Activated CD8-positive, alpha-beta memory T cell treated with anti-CD3 and anti-CD28 coated beads, Interleukin-2, amount 50 U/mL, for 24 hours (primary cell): Measurements from ENCODE around the gene SLC25A21.
"Not testable (repeated sequence)": the region's sequence is repeated elsewhere in the genome, so short reads cannot be mapped to it uniquely, and the experiment has no call there.

Experiments
- DNase-seq: peaks from one replicate; pipeline ENCODE4 v3.0.0-alpha.2; 2020; ENCODE audit errors: extremely low read depth

Gene SLC25A21

GRCh38 chr14:36986407-36986806, 186.0 kb downstream of the SLC25A21 start:
- DNase-seq, result no peak

GRCh38 chr14:36981832-36982529, 190.4 kb downstream of the SLC25A21 start:
- no peak for DNase-seq

DNA sequence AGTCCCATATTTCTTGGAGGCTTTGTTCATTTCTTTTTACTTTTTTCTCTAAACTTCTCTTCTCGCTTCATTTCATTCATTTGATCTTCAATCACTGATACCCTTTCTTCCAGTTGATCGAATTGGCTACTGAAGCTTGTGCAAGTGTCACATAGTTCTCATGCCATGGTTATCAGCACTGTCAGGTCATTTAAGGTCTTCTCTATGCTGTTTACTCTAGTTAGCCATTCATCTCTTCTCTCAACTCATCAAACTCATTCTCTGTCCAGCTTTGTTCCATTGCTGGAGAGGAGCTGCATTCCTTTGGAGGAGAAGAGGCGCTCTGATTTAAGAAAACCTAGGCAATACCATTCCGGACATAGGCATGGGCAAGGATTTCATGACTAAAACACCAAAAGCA, 192.0 kb downstream of the SLC25A21 start:
- not testable (repeated sequence) for DNase-seq

DNA sequence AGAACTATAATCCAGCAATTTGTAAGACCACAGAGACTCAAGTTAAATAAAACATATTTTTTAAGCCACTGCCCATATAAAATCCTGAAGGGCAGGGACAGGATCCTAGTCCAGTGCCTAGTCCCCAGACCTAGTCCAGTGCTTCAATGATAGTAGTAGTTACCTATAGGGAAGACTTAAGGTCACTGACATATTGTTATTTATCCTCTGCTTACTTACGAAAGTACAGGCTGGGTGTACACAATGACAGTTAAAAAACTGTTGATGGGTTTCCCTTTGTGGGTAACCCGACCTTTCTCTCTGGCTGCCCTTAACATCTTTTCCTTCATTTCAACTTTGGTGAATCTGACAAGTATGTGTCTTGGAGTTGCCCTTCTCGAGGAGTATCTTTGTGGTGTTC, 192.5 kb downstream of the SLC25A21 start:
- DNase-seq, result no peak

GRCh38 chr14:36976571-36977023, 195.8 kb downstream of the SLC25A21 start:
- DNase-seq, result no peak

DNA sequence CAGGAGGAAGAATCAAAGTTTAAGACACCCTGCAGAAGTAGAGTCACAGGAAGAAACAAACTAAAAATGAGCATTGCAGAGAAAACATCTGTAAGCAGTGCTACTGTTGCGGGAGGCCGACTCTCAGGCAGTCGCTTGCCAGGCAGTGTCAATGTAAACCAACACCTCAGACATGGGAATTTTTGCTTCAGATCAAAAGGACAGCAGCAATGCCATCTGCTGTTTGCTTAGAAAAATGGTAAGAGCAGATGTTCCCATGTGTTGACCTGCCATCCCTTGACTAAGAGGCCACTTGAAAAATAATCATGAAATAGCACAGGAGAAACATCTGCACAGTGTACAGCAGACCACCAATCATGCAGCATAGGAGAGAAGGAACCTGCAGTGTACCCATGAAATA, 196.6 kb downstream of the SLC25A21 start:
- DNase-seq, result no peak

DNA sequence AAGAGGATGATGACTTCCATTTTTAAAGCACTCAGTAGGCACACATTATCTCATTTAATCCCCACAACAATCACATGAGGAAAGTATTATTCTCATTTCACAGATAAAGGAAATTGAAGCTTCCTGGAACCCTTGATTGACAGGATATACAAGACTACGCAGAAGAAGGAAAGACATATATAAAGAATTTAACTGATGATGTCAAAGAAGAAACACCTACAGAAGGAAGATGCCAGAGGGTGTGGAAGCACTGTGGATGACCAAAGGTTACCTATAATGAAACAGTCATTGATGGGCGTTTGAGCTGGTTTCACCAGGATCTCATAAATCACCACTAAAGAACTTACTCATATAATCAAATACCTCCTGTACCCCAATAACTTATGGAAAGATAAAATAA, 197.4 kb downstream of the SLC25A21 start:
- no peak for DNase-seq

DNA sequence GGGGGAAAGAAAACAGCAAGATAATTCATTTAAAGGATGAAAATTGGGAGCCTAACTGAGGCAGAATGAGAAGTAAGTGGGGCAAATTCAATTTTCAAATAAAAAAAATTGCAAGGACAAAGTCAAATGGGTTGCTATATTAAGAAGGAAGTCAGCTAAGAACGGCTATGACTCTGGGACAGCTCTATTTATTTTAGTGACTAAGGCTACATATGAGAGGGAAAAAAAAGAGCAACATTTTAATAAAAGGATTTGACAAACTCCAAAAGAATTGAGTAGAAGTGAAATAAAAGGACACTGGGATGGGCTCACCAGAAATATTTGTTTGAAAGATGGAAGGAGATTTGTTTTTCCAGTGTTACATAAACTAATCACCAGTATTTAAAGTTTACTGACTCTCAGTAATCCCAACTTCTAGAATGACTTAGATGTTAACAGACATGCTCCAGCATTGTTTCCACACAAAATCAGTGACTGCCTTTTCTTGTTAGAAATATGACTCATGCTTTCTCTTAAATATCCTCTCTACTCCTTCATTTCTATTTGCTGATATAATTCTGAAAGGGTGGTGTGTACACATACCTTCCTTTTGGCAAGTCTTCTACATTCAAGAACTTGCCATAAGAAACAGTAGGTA, 198.5 kb downstream of the SLC25A21 start:
- no peak for DNase-seq

DNA sequence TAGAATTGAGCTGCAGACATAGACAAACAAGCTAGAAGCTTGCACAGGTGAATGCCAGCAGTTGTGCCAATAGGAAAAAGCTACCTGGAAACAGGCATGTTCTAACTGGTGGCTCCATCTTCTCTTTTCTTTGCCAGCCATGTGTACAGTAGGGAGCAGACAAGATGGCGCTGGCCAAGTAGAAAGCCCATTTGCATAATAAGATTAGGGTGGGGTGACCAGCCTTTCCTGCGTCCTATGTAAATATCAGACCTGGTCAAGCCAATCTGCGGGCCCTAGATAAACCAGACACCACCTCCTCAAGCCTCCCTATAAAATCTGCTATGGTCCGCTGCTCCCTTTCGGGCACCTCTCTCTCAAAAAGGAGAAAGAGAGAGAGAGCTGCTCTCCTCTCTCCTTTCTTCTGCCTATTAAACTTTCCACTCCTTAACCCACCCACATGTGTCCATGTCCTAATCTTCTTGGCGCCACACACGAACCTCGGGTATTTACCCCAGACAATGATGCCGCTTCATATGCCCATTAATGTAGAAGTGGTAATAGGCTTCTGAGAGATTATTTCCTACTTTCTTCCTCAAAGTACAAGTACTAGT, 201.0 kb downstream of the SLC25A21 start:
- DNase-seq, result no peak

GRCh38 chr14:36967892-36968555, 204.4 kb downstream of the SLC25A21 start:
- DNase-seq, result no peak

- no peak for DNase-seq
Measured at GRCh38 chr14:36955967-36956366, 216.4 kb downstream of the SLC25A21 start.

DNA sequence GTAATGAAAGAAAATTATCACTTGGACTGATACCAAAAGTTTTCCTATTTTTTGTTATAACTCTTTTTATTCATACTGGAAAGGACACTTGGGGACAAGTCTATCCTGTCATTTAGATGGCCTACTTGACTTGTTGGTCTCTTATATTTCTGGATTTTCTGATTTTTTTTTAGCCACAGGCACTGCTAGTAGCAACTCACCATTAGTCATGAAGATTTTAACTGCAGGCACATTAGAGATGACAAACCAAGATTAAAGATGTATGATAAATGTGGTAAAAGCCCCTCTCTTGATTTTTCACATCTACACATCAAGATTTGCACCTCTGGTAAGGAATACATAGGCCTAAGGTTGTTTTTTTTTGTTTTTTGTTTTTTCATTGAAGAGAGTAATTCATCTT, 217.0 kb downstream of the SLC25A21 start:
- DNase-seq, result no peak

- no peak for DNase-seq
Measured at GRCh38 chr14:36952689-36953088, 219.7 kb downstream of the SLC25A21 start.

GRCh38 chr14:36951380-36951911, 221.0 kb downstream of the SLC25A21 start:
- no peak for DNase-seq

DNA sequence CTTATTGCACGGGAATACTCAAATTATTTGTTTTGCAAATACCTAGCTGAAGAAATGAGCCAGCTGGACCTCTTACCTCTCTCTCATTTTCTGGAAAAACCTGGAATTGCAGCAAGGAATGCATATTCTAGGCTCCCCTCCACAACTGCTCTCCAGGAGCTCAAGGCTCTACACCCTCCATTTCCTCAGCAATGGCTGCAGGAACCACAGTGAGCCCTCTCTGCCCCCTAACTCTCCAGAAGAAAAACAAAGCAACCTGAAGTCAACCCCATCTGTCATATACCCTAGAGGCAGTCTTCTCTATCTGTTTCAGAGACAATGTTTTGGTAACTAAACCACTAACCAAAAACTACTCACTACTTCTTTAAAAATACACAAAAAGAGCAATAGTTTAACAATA, 221.6 kb downstream of the SLC25A21 start:
- DNase-seq, result no peak

GRCh38 chr14:36949371-36949770, 223.0 kb downstream of the SLC25A21 start:
- no peak for DNase-seq

DNA sequence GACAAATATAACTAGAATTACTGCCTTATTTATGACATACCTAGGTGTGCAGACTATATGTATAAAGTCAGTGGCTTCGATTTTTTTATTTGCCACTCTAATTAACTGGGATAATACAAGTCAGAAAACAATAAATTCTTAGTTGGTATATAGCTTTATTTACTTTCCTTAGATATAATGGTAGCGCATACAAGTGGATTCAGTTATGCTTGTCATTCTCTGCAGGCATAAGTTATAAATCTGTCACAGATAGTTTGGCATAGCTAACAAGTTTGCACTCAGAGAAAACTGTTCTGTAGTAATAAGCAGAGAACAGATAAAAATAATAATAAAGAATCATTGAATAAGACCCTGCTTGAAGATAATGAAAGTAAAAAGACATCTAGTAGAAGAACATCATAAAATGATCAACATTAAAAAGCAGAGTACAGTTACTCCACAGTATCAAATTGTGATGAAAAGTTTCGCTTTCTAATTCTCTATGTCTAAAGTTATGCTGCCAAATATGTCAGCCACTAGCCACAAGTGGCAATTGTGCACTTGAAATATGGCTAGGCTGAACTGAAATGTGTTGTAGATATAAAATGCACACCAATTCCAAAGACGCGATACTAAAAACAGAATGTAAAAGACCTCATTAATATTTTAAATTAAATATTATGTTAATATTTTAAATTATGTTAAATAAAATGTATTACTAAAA, 224.1 kb downstream of the SLC25A21 start:
- DNase-seq, result no peak

DNA sequence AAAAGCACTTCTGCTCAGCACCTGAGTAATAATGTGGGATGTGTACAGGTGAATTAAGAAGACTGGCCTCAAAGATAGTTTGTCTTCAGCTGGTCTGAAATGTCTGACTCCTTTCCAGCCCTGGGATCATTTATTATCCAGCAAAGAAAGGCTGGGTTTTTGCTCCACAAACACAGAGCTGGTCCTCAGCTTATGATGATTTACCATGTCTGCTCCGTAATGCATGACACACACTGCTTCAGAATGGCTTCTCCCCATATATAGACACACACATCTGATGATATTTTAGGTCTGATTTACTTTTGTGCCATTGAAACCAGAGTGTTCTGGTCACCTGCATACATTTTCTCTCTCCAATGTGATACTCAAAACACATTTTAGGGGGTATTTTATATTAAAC, 225.0 kb downstream of the SLC25A21 start:
- no peak for DNase-seq

DNA sequence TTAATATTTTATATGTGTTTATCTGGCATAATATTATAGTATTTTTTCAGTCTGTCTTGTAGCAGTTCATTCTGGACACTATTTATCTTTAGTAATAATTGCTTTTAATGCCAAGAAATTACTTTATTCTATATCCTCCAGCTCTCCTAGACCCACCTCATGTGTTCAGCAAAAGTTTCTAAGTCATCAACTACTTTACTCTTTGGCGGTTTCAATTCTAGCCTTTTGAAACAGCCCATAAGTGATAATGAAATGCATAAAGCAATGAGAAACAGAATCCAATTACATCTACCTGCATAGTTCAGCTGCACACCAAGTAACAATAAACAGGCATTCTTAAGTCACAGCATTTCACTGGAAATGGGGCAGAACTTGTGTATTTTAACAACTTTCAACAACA, 225.5 kb downstream of the SLC25A21 start:
- no peak for DNase-seq

GRCh38 chr14:36944307-36945010, 227.9 kb downstream of the SLC25A21 start:
- DNase-seq, result no peak
